HepG2 (cell line): ENCODE measurements around the gene TMEM256. TPM values are rescaled to one million over a fixed set of nuclear protein-coding genes. Genes with fewer than 3 reads are reported as not detected.

Experiments
- ASH2L ChIP-seq: fragments of 300-600, 200-600 bp; sonication (generic); IDR thresholded peaks from 2 replicates; pipeline ENCODE4 v1.7.0; 2017; ENCODE audit warnings: low read depth, mild to moderate bottlenecking, moderate library complexity, mixed read lengths, low read length; ENCODE audit not compliant: insufficient read length
- ATF1 ChIP-seq: IDR thresholded peaks from 2 replicates; pipeline ENCODE4 v1.6.1; 2016; ENCODE audit warnings: mild to moderate bottlenecking, control low read depth
- FOXJ3 ChIP-seq: sonication (generic); formaldehyde crosslinking; IDR thresholded peaks from 2 replicates; pipeline ENCODE4 v1.4.0; 2020; ENCODE audit warnings: missing genetic modification reagents, mild to moderate bottlenecking, borderline replicate concordance
- FOXK1 ChIP-seq: sonication (generic); formaldehyde crosslinking; IDR thresholded peaks from 2 replicates; pipeline ENCODE4 v1.4.0; 2020; ENCODE audit warnings: low read depth, missing genetic modification reagents, borderline replicate concordance
- NFE2L2 ChIP-seq: fragments of 150-350 bp; IDR thresholded peaks from 2 replicates; pipeline ENCODE4 v1.6.1; 2014; ENCODE audit warnings: low read length
- NR2C2 ChIP-seq: sonication (generic); formaldehyde crosslinking; IDR thresholded peaks from 2 replicates; pipeline ENCODE4 v1.4.0; 2020; ENCODE audit warnings: missing genetic modification reagents, mild to moderate bottlenecking, moderate library complexity, borderline replicate concordance
- PITX1 ChIP-seq: sonication (generic); formaldehyde crosslinking; IDR thresholded peaks from 2 replicates; pipeline ENCODE4 v1.5.1; 2020; ENCODE audit warnings: mild to moderate bottlenecking, missing genetic modification reagents
- PLSCR1 ChIP-seq: sonication (generic); formaldehyde crosslinking; IDR thresholded peaks from 2 replicates; pipeline ENCODE4 v1.5.0; 2020; ENCODE audit warnings: missing genetic modification reagents, mild to moderate bottlenecking, borderline replicate concordance
- REST ChIP-seq, 2 experiments: IDR thresholded peaks; 2 replicates each; pipeline ENCODE4 v1.6.1; 2011 to 2012; ENCODE audit warnings: low read length in 2 of 2, borderline replicate concordance in 1 of 2, low read depth in 1 of 2, mild to moderate bottlenecking in 1 of 2, moderate library complexity in 1 of 2
- RNF2 ChIP-seq: fragments of 450-650 bp; conservative IDR thresholded peaks from 2 replicates; pipeline ENCODE4 v1.6.1; 2016; ENCODE audit warnings: low read depth
- SYNCRIP ChIP-seq: fragments of 200-400 bp; formaldehyde crosslinking; IDR thresholded peaks from 2 replicates; pipeline ENCODE4 v1.6.1; 2018; ENCODE audit warnings: mild to moderate bottlenecking, low read depth, low read length; ENCODE audit not compliant: insufficient read depth
- TP53 ChIP-seq: sonication (generic); formaldehyde crosslinking; conservative IDR thresholded peaks from 2 replicates; pipeline ENCODE4 v1.4.0; 2020; ENCODE audit warnings: missing genetic modification reagents
- ZBTB14 ChIP-seq: sonication (generic); formaldehyde crosslinking; IDR thresholded peaks from 2 replicates; pipeline ENCODE4 v1.4.0; 2020; ENCODE audit warnings: missing genetic modification reagents
- ZIK1 ChIP-seq: sonication (generic); formaldehyde crosslinking; IDR thresholded peaks from 2 replicates; pipeline ENCODE4 v1.5.0; 2020; ENCODE audit warnings: mild to moderate bottlenecking, low read depth, missing genetic modification reagents, borderline replicate concordance
- ZMAT5 ChIP-seq: sonication (generic); formaldehyde crosslinking; IDR thresholded peaks from 2 replicates; pipeline ENCODE4 v1.5.0; 2020; ENCODE audit warnings: mild to moderate bottlenecking, low read depth, missing genetic modification reagents, borderline replicate concordance
- ZMYM4 ChIP-seq: sonication (generic); formaldehyde crosslinking; IDR thresholded peaks from 2 replicates; pipeline ENCODE4 v1.8.1; 2023; ENCODE audit warnings: mild to moderate bottlenecking, missing genetic modification reagents
- ZNF264 ChIP-seq: sonication (generic); formaldehyde crosslinking; IDR thresholded peaks from 2 replicates; pipeline ENCODE4 v1.4.0; 2020; ENCODE audit warnings: missing genetic modification reagents
- ZNF543 ChIP-seq: sonication (generic); formaldehyde crosslinking; IDR thresholded peaks from 2 replicates; pipeline ENCODE4 v1.4.0; 2020; ENCODE audit warnings: mild to moderate bottlenecking, missing genetic modification reagents
- ZNF749 ChIP-seq: sonication (generic); formaldehyde crosslinking; IDR thresholded peaks from 2 replicates; pipeline ENCODE4 v1.8.0; 2022; ENCODE audit warnings: mild to moderate bottlenecking, missing genetic modification reagents, moderate library complexity, borderline replicate concordance
- polyA plus RNA-seq, 8 experiments: library from polyadenylated mRNA; depleted of rRNA in 3 of 8; stranded (reverse) in 7 of 8; unstranded in 1 of 8; fragments of >200 nt; fragmentation: Illumina TruSeq in 4 of 8; extraction: Trizol in 4 of 8; gene quantifications; 2 replicates each; pipeline versions ENCODE4 v1.2.1 to v1.2.3, GENCODE V29; 2011 to 2016; ENCODE audit warnings: low read depth in 4 of 8, missing spikeins in 1 of 8, mixed read lengths in 1 of 8; ENCODE audit not compliant: insufficient read depth in 1 of 8
- total RNA-seq, 5 experiments: library from RNA; depleted of rRNA; stranded (reverse); fragments of >200 nt; fragmentation: Illumina TruSeq; extraction: Trizol; gene quantifications; 2 replicates each; pipeline ENCODE4 v1.2.3, GENCODE V29; 2016; ENCODE audit warnings: low read depth in 1 of 5
- TF ChIP-seq, protein P1 (sequence below): sonication (generic); formaldehyde crosslinking; IDR thresholded peaks from 2 replicates; pipeline ENCODE4 v1.4.0; 2020; ENCODE audit warnings: mild to moderate bottlenecking, missing genetic modification reagents
- TF ChIP-seq, protein P2 (sequence below): sonication (generic); formaldehyde crosslinking; conservative IDR thresholded peaks from 2 replicates; pipeline ENCODE4 v1.4.0; 2020; ENCODE audit warnings: missing genetic modification reagents

TMEM256 gene
- total and polyA plus RNA-seq, 2 of the 13 experiments (the other 11 are each of a cell fraction or from before 2014, with no cell fraction given), result 231 to 252 TPM

GRCh38 chr17:7403977-7404736, at the start of gene TMEM256 (continued):
- TF ChIP-seq ZBTB14 (CRISPR knock-in tag) (no peak), FOXJ3 (CRISPR knock-in tag) (0 out of 2 replicates have a peak, but pooled peaks have one; percentile 30), ZNF543 (CRISPR knock-in tag) (0 out of 2 replicates have a peak, but pooled peaks have one; percentile 7), PITX1 (CRISPR knock-in tag) (no peak), ZMYM4 (CRISPR knock-in tag) (no peak), TP53 (CRISPR knock-in tag) (0 out of 2 replicates have a peak, but pooled peaks have one; percentile 16), ZNF264 (CRISPR knock-in tag) (0 out of 2 replicates have a peak, but pooled peaks have one; percentile 40), REST (IDR thresholded peaks at IDR 0.05; ENCODE audit: borderline replicate concordance in 1 of 2, low read depth in 1 of 2, low read length in 2 of 2) (peak in 1 of 2 experiments; percentile 25; a peak in 1 of 4 replicates), PLSCR1 (CRISPR knock-in tag) (no peak), ZNF749 (CRISPR knock-in tag) (no peak), NFE2L2 (no peak), SYNCRIP (no peak), RNF2 (no peak), ZMAT5 (CRISPR knock-in tag) (no peak), ZIK1 (CRISPR knock-in tag) (no peak), NR2C2 (CRISPR knock-in tag) (peak; percentile 16; the same call in 1 of the 2 replicates), ASH2L (peak; percentile 52), FOXK1 (CRISPR knock-in tag) (no peak; the same call in 1 of the 2 replicates), ATF1 (no peak; the same call in 1 of the 2 replicates)
- TF ChIP-seq, protein P1, sequence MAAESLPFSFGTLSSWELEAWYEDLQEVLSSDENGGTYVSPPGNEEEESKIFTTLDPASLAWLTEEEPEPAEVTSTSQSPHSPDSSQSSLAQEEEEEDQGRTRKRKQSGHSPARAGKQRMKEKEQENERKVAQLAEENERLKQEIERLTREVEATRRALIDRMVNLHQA, result no peak
- TF ChIP-seq, protein P2, sequence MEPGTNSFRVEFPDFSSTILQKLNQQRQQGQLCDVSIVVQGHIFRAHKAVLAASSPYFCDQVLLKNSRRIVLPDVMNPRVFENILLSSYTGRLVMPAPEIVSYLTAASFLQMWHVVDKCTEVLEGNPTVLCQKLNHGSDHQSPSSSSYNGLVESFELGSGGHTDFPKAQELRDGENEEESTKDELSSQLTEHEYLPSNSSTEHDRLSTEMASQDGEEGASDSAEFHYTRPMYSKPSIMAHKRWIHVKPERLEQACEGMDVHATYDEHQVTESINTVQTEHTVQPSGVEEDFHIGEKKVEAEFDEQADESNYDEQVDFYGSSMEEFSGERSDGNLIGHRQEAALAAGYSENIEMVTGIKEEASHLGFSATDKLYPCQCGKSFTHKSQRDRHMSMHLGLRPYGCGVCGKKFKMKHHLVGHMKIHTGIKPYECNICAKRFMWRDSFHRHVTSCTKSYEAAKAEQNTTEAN, result 0 out of 2 replicates have a peak, but pooled peaks have one; percentile 28
